K562 (cell line): ENCODE measurements around the gene KIF26A. TPM values are rescaled to one million over a fixed set of nuclear protein-coding genes. Genes with fewer than 3 reads are reported as not detected.

Experiments
- ATAC-seq: fragments of 200-7000 bp; cut with Tn5 transposase; 3 replicates; pipeline ENCODE4 v1.9.1; 2020; ENCODE audit warnings: moderate library complexity
- BruUV-seq: library from RNA; stranded (reverse); fragments of 400-500 nt; replicated peaks from 2 replicates; lab custom pipeline; 2021; lab: Mats Ljungman, UMichigan
- CTCF ChIA-PET: fragments of 300-600 bp; formaldehyde crosslinking; extraction: SDS; loops from one replicate; lab custom pipeline; 2021; ENCODE audit warnings: low intra/inter-chr PET ratio; lab: Yijun Ruan, JAX
- POLR2A ChIA-PET: fragments of 300-600, 350-650 bp; sonication (Branson Sonifier 250); formaldehyde crosslinking; extraction: SDS; loops from one replicate; lab custom pipeline; 2021; ENCODE audit warnings: antibody characterized with exemption, inconsistent platforms; lab: Yijun Ruan, JAX
- DNase-seq, 4 experiments: peaks; one replicate each; pipeline versions ENCODE4 v3.0.0 to v3.0.0-alpha.2; 2011 to 2018; ENCODE audit warnings: low spot score in 3 of 4, mixed read lengths in 3 of 4; ENCODE audit errors: extremely low read depth in 1 of 4
- FAIRE-seq: peaks from 2 replicates; lab custom pipeline; 2011; peaks lifted over from hg19 to GRCh38; lab: Jason Lieb, UNC
- H2AFZ ChIP-seq: 2 replicates; pipeline ENCODE4 v1.6.0; 2011; ENCODE audit warnings: low read depth, low read length, control low read depth, inconsistent platforms
- H3K27ac ChIP-seq: fragments of 200-600 bp; 3 replicates; pipeline ENCODE4 v1.8.0; 2011; ENCODE audit warnings: low read depth, mild to moderate bottlenecking, control low read depth, inconsistent platforms, low read length, moderate library complexity, mixed read lengths; ENCODE audit errors: extremely low read depth
- H3K27me3 ChIP-seq, 2 experiments: fragments of 300-600 bp in 1 of 2; 2 replicates in 1 of 2; 3 replicates in 1 of 2; pipeline versions ENCODE4 v1.6.0 to v1.8.0; 2011; ENCODE audit warnings: inconsistent platforms in 2 of 2, low read length in 2 of 2, mild to moderate bottlenecking in 1 of 2, mixed read lengths in 1 of 2, moderate library complexity in 1 of 2; ENCODE audit not compliant: control insufficient read depth in 2 of 2, insufficient read depth in 2 of 2
- H3K36me3 ChIP-seq: fragments of 300-600 bp; 3 replicates; pipeline ENCODE4 v1.8.0; 2011; ENCODE audit warnings: mild to moderate bottlenecking, low read length, inconsistent platforms; ENCODE audit not compliant: control insufficient read depth, insufficient read depth
- H3K4me1 ChIP-seq, 2 experiments: fragments of 200-600 bp in 1 of 2; replicated peaks in 1 of 2; 2 replicates in 1 of 2; 3 replicates in 1 of 2; pipeline versions ENCODE4 v1.5.1 to v1.8.0; 2011; ENCODE audit warnings: inconsistent platforms in 2 of 2, low read length in 2 of 2, mild to moderate bottlenecking in 1 of 2, mixed read lengths in 1 of 2, moderate library complexity in 1 of 2; ENCODE audit not compliant: control insufficient read depth in 2 of 2, insufficient read depth in 2 of 2
- H3K4me2 ChIP-seq: 2 replicates; pipeline ENCODE4 v1.6.1; 2011; ENCODE audit warnings: low read length, control low read depth, inconsistent platforms, mixed read lengths; ENCODE audit not compliant: insufficient read depth
- H3K4me3 ChIP-seq: fragments of 200-600 bp; sonication (generic), shearing (Covaris generic); 2 replicates; pipeline ENCODE4 v1.5.1; 2016; ENCODE audit warnings: control low read depth, inconsistent platforms
- H3K79me2 ChIP-seq: fragments of 200-600 bp; 3 replicates; pipeline ENCODE4 v1.8.0; 2011; ENCODE audit warnings: low read length, inconsistent platforms; ENCODE audit not compliant: control insufficient read depth, insufficient read depth
- H3K9ac ChIP-seq, 2 experiments: 2 replicates each; pipeline versions ENCODE4 v1.6.0 to v1.6.1; 2011; ENCODE audit warnings: low read depth in 2 of 2, low read length in 2 of 2, control low read depth in 1 of 2, inconsistent platforms in 1 of 2, mild to moderate bottlenecking in 1 of 2, mixed read lengths in 1 of 2; ENCODE audit not compliant: insufficient read depth in 1 of 2
- H3K9me1 ChIP-seq: one replicate; pipeline ENCODE4 v1.6.0; 2011; ENCODE audit warnings: inconsistent platforms, mild to moderate bottlenecking, low read length, moderate library complexity; ENCODE audit not compliant: control insufficient read depth, insufficient read depth
- H3K9me3 ChIP-seq: replicated peaks from 2 replicates; pipeline ENCODE4 v1.5.1; 2011; ENCODE audit warnings: low read depth, low read length, inconsistent platforms; ENCODE audit not compliant: control insufficient read depth, insufficient read depth
- H4K20me1 ChIP-seq: replicated peaks from 2 replicates; pipeline ENCODE4 v1.6.1; 2011; ENCODE audit warnings: low read length, inconsistent platforms, mixed read lengths; ENCODE audit not compliant: control insufficient read depth, insufficient read depth
- ASH1L ChIP-seq: fragments of 450-650 bp; IDR thresholded peaks from 2 replicates; pipeline ENCODE4 v1.6.1; 2018; ENCODE audit warnings: borderline replicate concordance, mild to moderate bottlenecking, low read depth; ENCODE audit not compliant: partially characterized antibody
- HDAC2 ChIP-seq: fragments of 450-650 bp; IDR thresholded peaks from 2 replicates; pipeline ENCODE4 v1.6.1; 2016; ENCODE audit warnings: mild to moderate bottlenecking
- HOXB6 ChIP-seq: fragments of 250-450 bp; sonication (Bioruptor Pico); IDR thresholded peaks from 2 replicates; pipeline ENCODE4 v1.5.1; 2022; ENCODE audit warnings: mild to moderate bottlenecking, borderline replicate concordance
- MAZ ChIP-seq, 2 experiments: fragments of 450-650 bp in 1 of 2; sonication (generic) in 1 of 2; formaldehyde crosslinking; IDR thresholded peaks in 1 of 2; conservative IDR thresholded peaks in 1 of 2; 2 replicates each; pipeline versions ENCODE4 v1.4.0 to v1.5.0; 2020; ENCODE audit warnings: mild to moderate bottlenecking in 1 of 2, missing genetic modification reagents in 1 of 2
- NFIC ChIP-seq: fragments of 450-650 bp; IDR thresholded peaks from 2 replicates; pipeline ENCODE4 v1.6.1; 2017; ENCODE audit warnings: mild to moderate bottlenecking, inconsistent platforms
- NFXL1 ChIP-seq: fragments of 450-650 bp; formaldehyde crosslinking; IDR thresholded peaks from 2 replicates; pipeline ENCODE4 v1.4.0; 2021; ENCODE audit warnings: mild to moderate bottlenecking
- PHF8 ChIP-seq: fragments of 200-600 bp; sonication (generic); IDR thresholded peaks from 2 replicates; pipeline ENCODE4 v1.6.1; 2012; ENCODE audit warnings: mixed run types, mild to moderate bottlenecking, inconsistent platforms, low read length, moderate library complexity, borderline replicate concordance
- SMARCA5 ChIP-seq: fragments of 450-650 bp; IDR thresholded peaks from 2 replicates; pipeline ENCODE4 v1.6.1; 2016
- TAF7 ChIP-seq: fragments of 450-650 bp; IDR thresholded peaks from 2 replicates; pipeline ENCODE4 v1.6.1; 2016; ENCODE audit warnings: missing genetic modification characterization, missing compliant biosample characterization
- ZFP1 ChIP-seq: fragments of 450-650 bp; formaldehyde crosslinking; IDR thresholded peaks from 2 replicates; pipeline ENCODE4 v1.4.0; 2020; ENCODE audit warnings: mild to moderate bottlenecking, mixed read lengths
- ZNF146 ChIP-seq: IDR thresholded peaks from one replicate; pipeline ENCODE4 v1.6.1; 2018; ENCODE audit warnings: missing compliant biosample characterization; ENCODE audit not compliant: unreplicated experiment
- ZNF212 ChIP-seq: fragments of 450-650 bp; formaldehyde crosslinking; IDR thresholded peaks from 2 replicates; pipeline ENCODE4 v1.4.0; 2020; ENCODE audit warnings: mild to moderate bottlenecking
- WGBS: fragments of 100-300 bp; shearing (Covaris generic); methylation state at CpG from one replicate; pipeline ENCODE4 v1.1.6; 2016; ENCODE audit warnings: low coverage, mixed read lengths; ENCODE audit not compliant: insufficient coverage; ENCODE audit errors: missing lambda C conversion rate; 5-methylcytosine and 5-hydroxymethylcytosine counted together
- in situ Hi-C: fragments of 300-500 bp; cut with MboI; formaldehyde crosslinking; loops from 4 replicates; pipeline ENCODE4 v1.15.0; 2018; ENCODE audit warnings: inconsistent platforms, mixed read lengths
- intact Hi-C: fragments of 100-400 bp; cut with micrococcal nuclease; formaldehyde crosslinking; loops from 2 replicates; pipeline ENCODE4 v1.14.2; 2022
- polyA plus RNA-seq, 8 experiments: library from polyadenylated mRNA; depleted of rRNA in 4 of 8; stranded (reverse) in 5 of 8; unstranded in 3 of 8; fragments of >200 nt; fragmentation: Nextera tagmentation in 2 of 8; fragmentation: Illumina TruSeq in 1 of 8; extraction: Ambion mirVana in 2 of 8; extraction: Trizol in 1 of 8; gene quantifications; 2 replicates each; pipeline versions ENCODE4 v1.2.1 to v1.2.3, GENCODE V29; 2011 to 2014; ENCODE audit warnings: inconsistent platforms in 1 of 8, missing spikeins in 1 of 8
- total RNA-seq, 7 experiments: library from RNA; depleted of rRNA in 6 of 7; stranded (reverse); fragments of >200 nt in 6 of 7; fragmentation: Illumina TruSeq in 2 of 7; extraction: Trizol in 2 of 7; gene quantifications; 2 replicates each; pipeline versions ENCODE4 v1.2.1 to v1.2.3, GENCODE V29; 2011 to 2021; ENCODE audit warnings: low replicate concordance in 1 of 7
- TF ChIP-seq, protein P1 (sequence below), 3 experiments: IDR thresholded peaks in 2 of 3; conservative IDR thresholded peaks in 1 of 3; 2 replicates each; pipeline ENCODE4 v1.5.1; 2011 to 2012; ENCODE audit warnings: low read length in 3 of 3, mild to moderate bottlenecking in 3 of 3, control low read depth in 2 of 3, improper control_type of control experiment in 1 of 3, inconsistent platforms in 1 of 3, low read depth in 1 of 3, mixed read lengths in 1 of 3, moderate library complexity in 1 of 3; ENCODE audit not compliant: insufficient read depth in 2 of 3
- TF ChIP-seq, protein P2 (sequence below): fragments of 200-800 bp; sonication (Bioruptor generic); IDR thresholded peaks from 2 replicates; pipeline ENCODE4 v1.6.1; 2017; ENCODE audit warnings: missing genetic modification characterization, missing compliant biosample characterization
- TF ChIP-seq, protein P3 (sequence below), 2 experiments: fragments of 150-350 bp in 1 of 2; IDR thresholded peaks; 2 replicates each; pipeline ENCODE4 v1.6.1; 2012 to 2016; ENCODE audit warnings: low read depth in 2 of 2, low read length in 2 of 2, mild to moderate bottlenecking in 1 of 2, moderate library complexity in 1 of 2

Gene KIF26A
- total and polyA plus RNA-seq, 9 of the 15 experiments (the other 6 are each of a cell fraction or from before 2014, with no cell fraction given), result 0.04 TPM; not detected in 8

DNA sequence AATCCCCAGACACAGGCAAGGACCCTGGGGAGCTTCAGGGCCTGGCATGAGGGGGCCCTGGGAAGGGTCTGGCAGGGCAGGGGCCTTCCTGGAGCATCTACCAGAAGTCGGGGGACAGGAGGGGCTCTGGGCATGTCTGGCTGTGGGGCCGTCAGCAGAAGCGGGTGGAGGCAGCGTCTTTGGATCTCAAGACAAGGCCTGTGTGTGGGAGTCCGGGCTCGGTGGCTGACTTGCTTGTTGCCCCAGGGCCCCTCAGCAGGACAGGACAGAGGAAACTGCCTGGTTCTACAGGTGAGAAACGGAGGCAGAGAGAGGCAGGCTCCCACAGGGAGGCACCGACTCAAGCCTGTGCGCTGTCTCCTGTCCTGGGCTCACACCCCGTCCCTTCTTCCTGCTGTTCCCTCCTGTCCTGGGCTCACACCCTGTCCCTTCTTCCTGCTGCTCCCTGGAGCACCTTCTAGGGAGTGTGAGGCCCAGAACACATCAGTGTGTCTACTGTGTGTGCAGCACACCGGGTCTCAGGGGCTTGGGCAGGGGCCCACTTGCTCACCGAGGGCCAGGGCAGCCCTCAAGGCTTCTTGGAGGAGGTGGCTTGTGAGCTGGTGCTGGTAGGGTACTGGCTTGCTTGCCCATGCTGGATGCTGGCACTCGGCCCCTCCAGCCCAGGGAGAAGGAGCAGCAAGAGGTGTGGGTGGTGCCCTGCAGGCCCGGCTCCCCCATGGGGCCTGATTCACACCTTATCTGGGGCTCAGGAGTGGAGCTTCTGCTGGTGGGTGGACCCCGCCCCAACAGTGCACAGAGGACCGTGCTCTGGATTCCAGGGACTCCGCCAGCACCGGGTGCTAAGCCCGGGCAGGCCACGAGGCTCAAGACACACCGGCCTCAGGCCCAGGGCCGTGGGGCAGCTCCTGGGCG is 38.0 kb upstream of the KIF26A start:
- Histone ChIP-seq H3K27me3 (peaks cover 0 to 23% of the 10 kb centered on the region in 2 experiments; a peak in 1 of 5 replicates), H3K27ac (no peak overlapping the region), H4K20me1 (no peaks in the 10 kb centered on the region), H3K4me3 (no peak overlapping the region), H3K36me3 (no peaks in the 10 kb centered on the region), H3K79me2 (no peaks in the 10 kb centered on the region), H3K9me1 (no peaks in the 10 kb centered on the region), H3K9ac (no peak overlapping the region), H3K4me1 (peaks cover 0 to 5% of the 10 kb centered on the region in 2 experiments; a peak in 2 of 5 replicates), H3K9me3 (no peaks in the 10 kb centered on the region), H2AFZ (no peak overlapping the region), H3K4me2 (no peak overlapping the region)
- in situ Hi-C loops, result no loop called here
- ATAC-seq (no peak; the same call in 2 of the 3 replicates), FAIRE-seq (no peak), DNase-seq (no peak)
- ChIA-PET POLR2A (interaction anchor here (0.6 kb wide), 1 partner anchor 480 kb away, joined by 4 read pairs; no protein-coding TSS in a partner anchor), CTCF (no interaction called here)
- 3% methylated on average over 12 of the region's 23 CpGs for WGBS
- intact Hi-C loops, result no loop called here
- BruUV-seq, result no TSS peak
- TF ChIP-seq ZFP1 (CRISPR knock-in tag), result no peak
- no peak for TF ChIP-seq ZNF146 (CRISPR knock-in tag)
- TF ChIP-seq TAF7 (tag), result no peak
- TF ChIP-seq ASH1L, result no peak
- no peak for TF ChIP-seq HDAC2
- TF ChIP-seq, protein P1, sequence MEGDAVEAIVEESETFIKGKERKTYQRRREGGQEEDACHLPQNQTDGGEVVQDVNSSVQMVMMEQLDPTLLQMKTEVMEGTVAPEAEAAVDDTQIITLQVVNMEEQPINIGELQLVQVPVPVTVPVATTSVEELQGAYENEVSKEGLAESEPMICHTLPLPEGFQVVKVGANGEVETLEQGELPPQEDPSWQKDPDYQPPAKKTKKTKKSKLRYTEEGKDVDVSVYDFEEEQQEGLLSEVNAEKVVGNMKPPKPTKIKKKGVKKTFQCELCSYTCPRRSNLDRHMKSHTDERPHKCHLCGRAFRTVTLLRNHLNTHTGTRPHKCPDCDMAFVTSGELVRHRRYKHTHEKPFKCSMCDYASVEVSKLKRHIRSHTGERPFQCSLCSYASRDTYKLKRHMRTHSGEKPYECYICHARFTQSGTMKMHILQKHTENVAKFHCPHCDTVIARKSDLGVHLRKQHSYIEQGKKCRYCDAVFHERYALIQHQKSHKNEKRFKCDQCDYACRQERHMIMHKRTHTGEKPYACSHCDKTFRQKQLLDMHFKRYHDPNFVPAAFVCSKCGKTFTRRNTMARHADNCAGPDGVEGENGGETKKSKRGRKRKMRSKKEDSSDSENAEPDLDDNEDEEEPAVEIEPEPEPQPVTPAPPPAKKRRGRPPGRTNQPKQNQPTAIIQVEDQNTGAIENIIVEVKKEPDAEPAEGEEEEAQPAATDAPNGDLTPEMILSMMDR (IDR thresholded peaks at IDR 0.05 in 2 of 3, conservative IDR thresholded peaks at IDR 0.05 in 1 of 3; ENCODE audit: insufficient read depth in 2 of 3, low read depth in 1 of 3, low read length in 3 of 3), result no peak
- no peak for TF ChIP-seq HOXB6 (CRISPR knock-in tag)
- TF ChIP-seq NFIC, result no peak
- TF ChIP-seq PHF8, result no peak
- no peak for TF ChIP-seq SMARCA5
- no peak for TF ChIP-seq NFXL1 (CRISPR knock-in tag)
- TF ChIP-seq, protein P2, sequence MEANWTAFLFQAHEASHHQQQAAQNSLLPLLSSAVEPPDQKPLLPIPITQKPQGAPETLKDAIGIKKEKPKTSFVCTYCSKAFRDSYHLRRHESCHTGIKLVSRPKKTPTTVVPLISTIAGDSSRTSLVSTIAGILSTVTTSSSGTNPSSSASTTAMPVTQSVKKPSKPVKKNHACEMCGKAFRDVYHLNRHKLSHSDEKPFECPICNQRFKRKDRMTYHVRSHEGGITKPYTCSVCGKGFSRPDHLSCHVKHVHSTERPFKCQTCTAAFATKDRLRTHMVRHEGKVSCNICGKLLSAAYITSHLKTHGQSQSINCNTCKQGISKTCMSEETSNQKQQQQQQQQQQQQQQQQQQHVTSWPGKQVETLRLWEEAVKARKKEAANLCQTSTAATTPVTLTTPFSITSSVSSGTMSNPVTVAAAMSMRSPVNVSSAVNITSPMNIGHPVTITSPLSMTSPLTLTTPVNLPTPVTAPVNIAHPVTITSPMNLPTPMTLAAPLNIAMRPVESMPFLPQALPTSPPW (CRISPR knock-in tag), result no peak
- TF ChIP-seq, protein P3, sequence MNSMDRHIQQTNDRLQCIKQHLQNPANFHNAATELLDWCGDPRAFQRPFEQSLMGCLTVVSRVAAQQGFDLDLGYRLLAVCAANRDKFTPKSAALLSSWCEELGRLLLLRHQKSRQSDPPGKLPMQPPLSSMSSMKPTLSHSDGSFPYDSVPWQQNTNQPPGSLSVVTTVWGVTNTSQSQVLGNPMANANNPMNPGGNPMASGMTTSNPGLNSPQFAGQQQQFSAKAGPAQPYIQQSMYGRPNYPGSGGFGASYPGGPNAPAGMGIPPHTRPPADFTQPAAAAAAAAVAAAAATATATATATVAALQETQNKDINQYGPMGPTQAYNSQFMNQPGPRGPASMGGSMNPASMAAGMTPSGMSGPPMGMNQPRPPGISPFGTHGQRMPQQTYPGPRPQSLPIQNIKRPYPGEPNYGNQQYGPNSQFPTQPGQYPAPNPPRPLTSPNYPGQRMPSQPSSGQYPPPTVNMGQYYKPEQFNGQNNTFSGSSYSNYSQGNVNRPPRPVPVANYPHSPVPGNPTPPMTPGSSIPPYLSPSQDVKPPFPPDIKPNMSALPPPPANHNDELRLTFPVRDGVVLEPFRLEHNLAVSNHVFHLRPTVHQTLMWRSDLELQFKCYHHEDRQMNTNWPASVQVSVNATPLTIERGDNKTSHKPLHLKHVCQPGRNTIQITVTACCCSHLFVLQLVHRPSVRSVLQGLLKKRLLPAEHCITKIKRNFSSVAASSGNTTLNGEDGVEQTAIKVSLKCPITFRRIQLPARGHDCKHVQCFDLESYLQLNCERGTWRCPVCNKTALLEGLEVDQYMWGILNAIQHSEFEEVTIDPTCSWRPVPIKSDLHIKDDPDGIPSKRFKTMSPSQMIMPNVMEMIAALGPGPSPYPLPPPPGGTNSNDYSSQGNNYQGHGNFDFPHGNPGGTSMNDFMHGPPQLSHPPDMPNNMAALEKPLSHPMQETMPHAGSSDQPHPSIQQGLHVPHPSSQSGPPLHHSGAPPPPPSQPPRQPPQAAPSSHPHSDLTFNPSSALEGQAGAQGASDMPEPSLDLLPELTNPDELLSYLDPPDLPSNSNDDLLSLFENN (IDR thresholded peaks at IDR 0.05; ENCODE audit: low read depth in 2 of 2, low read length in 2 of 2), result no peak
- TF ChIP-seq ZNF212 (CRISPR knock-in tag), result no peak
- TF ChIP-seq MAZ (CRISPR knock-in tag; conservative IDR thresholded peaks at IDR 0.05 in 1 of 2, IDR thresholded peaks at IDR 0.05 in 1 of 2), result no peak
